Activated CD8-positive, alpha-beta T cell treated with anti-CD3 and anti-CD28 coated beads, Interleukin-2, amount 10 ng/mL, durations not matched to agents 7 days and 5 days (primary cell): ENCODE measurements around the gene MEN1. TPM values are rescaled to one million over a fixed set of nuclear protein-coding genes. Genes with fewer than 3 reads are reported as not detected.
A peak's percentile ranks its signal among the peaks of the same experiment; 100 is the strongest.

Experiments used
- ATAC-seq: fragments of 150-1000 bp; cut with Tn5 transposase; one replicate; pipeline ENCODE4 v1.10.0; 2021; ENCODE audit warnings: moderate library complexity
- CTCF ChIA-PET: fragments of 350-600 bp; sonication (Branson Sonifier 250); formaldehyde crosslinking; loops from one replicate; lab custom pipeline; 2021; ENCODE audit warnings: antibody characterized with exemption; lab: Charles Lee
- POLR2A ChIA-PET: fragments of 350-600 bp; sonication (Branson Sonifier 250); formaldehyde crosslinking; loops from one replicate; lab custom pipeline; 2021; ENCODE audit warnings: antibody characterized with exemption; lab: Charles Lee
- DNase-seq: peaks from one replicate; pipeline ENCODE4 v3.0.0-alpha.2; 2020
- H3K27ac Mint-ChIP-seq: one replicate; pipeline ENCODE4 v1.8.0; 2021; ENCODE audit warnings: mild to moderate bottlenecking, mixed read lengths
- H3K27me3 Mint-ChIP-seq: one replicate; pipeline ENCODE4 v1.8.0; 2021; ENCODE audit warnings: low read depth, mixed read lengths
- H3K36me3 Mint-ChIP-seq: one replicate; pipeline ENCODE4 v1.8.0; 2021; ENCODE audit warnings: low read depth, mixed read lengths
- H3K4me1 Mint-ChIP-seq: one replicate; pipeline ENCODE4 v1.8.0; 2021; ENCODE audit warnings: low read depth, mixed read lengths
- H3K4me3 Mint-ChIP-seq: one replicate; pipeline ENCODE4 v1.8.0; 2021; ENCODE audit warnings: mild to moderate bottlenecking, mixed read lengths
- H3K9me3 Mint-ChIP-seq: one replicate; pipeline ENCODE4 v1.8.0; 2022; ENCODE audit warnings: mixed read lengths; ENCODE audit not compliant: insufficient read depth
- total RNA-seq, 2 experiments: library from RNA; stranded (reverse); gene quantifications; one replicate each; pipeline ENCODE4 v1.2.3, GENCODE V29; 2021

MEN1 gene
- total RNA-seq, 2 experiments from 2014 or later = 32.9 to 34.0 TPM

GRCh38 chr11:64758330-64759079 lies 51.8 kb downstream of the MEN1 start:
- H3K4me1 Mint-ChIP-seq = peaks cover 42% of the 10 kb centered on the region
- H3K4me3 Mint-ChIP-seq = no peak overlapping the region
- CTCF ChIA-PET = interaction anchor here (2.3 to 7.4 kb wide), 2 partner anchors 9 to 12 kb away, joined by 6 to 149 read pairs; partner anchors contain the start of gene RASGRP2
- POLR2A ChIA-PET = interaction anchor here (1.4 to 2.1 kb wide), 2 partner anchors 11 to 20 kb away, joined by 4 to 14 read pairs; partner anchors contain the start of gene SF1
- H3K27ac Mint-ChIP-seq = no peak overlapping the region
- peaks cover 24% of the 10 kb centered on the region for H3K36me3 Mint-ChIP-seq
- H3K9me3 Mint-ChIP-seq = no peaks in the 10 kb centered on the region
- H3K27me3 Mint-ChIP-seq = no peaks in the 10 kb centered on the region
- DNase-seq (no peak), ATAC-seq (no peak)

GRCh38 chr11:64757549-64758329 lies 52.6 kb downstream of the MEN1 start:
- H3K27me3 Mint-ChIP-seq = no peaks in the 10 kb centered on the region
- CTCF ChIA-PET = interaction anchor here (1.3 to 2.3 kb wide), 2 partner anchors 10 kb away, joined by 6 read pairs; no protein-coding TSS in a partner anchor
- no peak for ATAC-seq
- H3K4me1 Mint-ChIP-seq = peaks cover 35% of the 10 kb centered on the region
- no peak for DNase-seq
- H3K9me3 Mint-ChIP-seq = no peaks in the 10 kb centered on the region
- H3K36me3 Mint-ChIP-seq = peaks cover 18% of the 10 kb centered on the region
- POLR2A ChIA-PET = interaction anchor here (0.7 to 1.6 kb wide), 3 partner anchors 10 to 13 kb away, joined by 3 to 4 read pairs (median 4); no protein-coding TSS in a partner anchor
- H3K4me3 Mint-ChIP-seq = no peak overlapping the region
- H3K27ac Mint-ChIP-seq = peak overlapping the region; percentile 26

- no peaks in the 10 kb centered on the region for H3K27me3 Mint-ChIP-seq
- ATAC-seq (no peak), DNase-seq (no peak)
- peaks cover 23% of the 10 kb centered on the region for H3K4me1 Mint-ChIP-seq
- peaks cover 4% of the 10 kb centered on the region for H3K36me3 Mint-ChIP-seq
- POLR2A ChIA-PET = interaction anchor here (0.9 to 1.3 kb wide), 2 partner anchors 11 to 17 kb away, joined by 3 to 5 read pairs; no protein-coding TSS in a partner anchor
- no peak overlapping the region for H3K4me3 Mint-ChIP-seq
- CTCF ChIA-PET = no interaction called here
- no peak overlapping the region for H3K27ac Mint-ChIP-seq
- no peaks in the 10 kb centered on the region for H3K9me3 Mint-ChIP-seq
These were observed 54.5 kb downstream of the MEN1 start for GRCh38 chr11:64755681-64756361.

- ChIA-PET CTCF (interaction anchor here (1.1 kb wide), 1 partner anchor 9 kb away, joined by 4 read pairs; no protein-coding TSS in a partner anchor), POLR2A (interaction anchor here (0.9 to 1.3 kb wide), 2 partner anchors 10 to 18 kb away, joined by 3 to 5 read pairs; no protein-coding TSS in a partner anchor)
- H3K9me3 Mint-ChIP-seq = no peaks in the 10 kb centered on the region
- H3K4me1 Mint-ChIP-seq = peaks cover 22% of the 10 kb centered on the region
- peaks cover 6% of the 10 kb centered on the region for H3K36me3 Mint-ChIP-seq
- no peaks in the 10 kb centered on the region for H3K27me3 Mint-ChIP-seq
- ATAC-seq (no peak), DNase-seq (no peak)
- H3K4me3 Mint-ChIP-seq = no peak overlapping the region
- H3K27ac Mint-ChIP-seq = no peak overlapping the region
These were observed 55.3 kb downstream of the MEN1 start for GRCh38 chr11:64754919-64755662.

GRCh38 chr11:64754124-64754918 lies 56.0 kb downstream of the MEN1 start:
- no peaks in the 10 kb centered on the region for H3K9me3 Mint-ChIP-seq
- CTCF ChIA-PET = interaction anchor here (1.1 kb wide), 1 partner anchor 9 kb away, joined by 4 read pairs; no protein-coding TSS in a partner anchor
- H3K27ac Mint-ChIP-seq = no peak overlapping the region
- H3K4me1 Mint-ChIP-seq = peaks cover 15% of the 10 kb centered on the region
- ATAC-seq (no peak), DNase-seq (no peak)
- no peaks in the 10 kb centered on the region for H3K27me3 Mint-ChIP-seq
- POLR2A ChIA-PET = interaction anchor here (0.5 to 1.3 kb wide), 2 partner anchors 9 to 18 kb away, joined by 3 read pairs; no protein-coding TSS in a partner anchor
- H3K4me3 Mint-ChIP-seq = no peak overlapping the region
- peaks cover 8% of the 10 kb centered on the region for H3K36me3 Mint-ChIP-seq

Other genes starting within 250 kb of the MEN1 start
- gene SLC22A12, start 219.3 kb downstream of the MEN1 start, total RNA-seq = not detected
- under 1 TPM; 0.13 to 0.34 TPM for gene NRXN2, start 87.4 kb downstream of the MEN1 start, total RNA-seq
- 100 to 1,000 TPM; 101 to 115 TPM for gene RASGRP2, start 66.4 kb downstream of the MEN1 start, total RNA-seq
- gene PYGM, start 50.6 kb downstream of the MEN1 start, total RNA-seq = 1 to 10 TPM; 2.9 to 4.7 TPM
- 100 to 1,000 TPM; 421 to 423 TPM for gene SF1, start 32.0 kb downstream of the MEN1 start, total RNA-seq
- gene MAP4K2, start 7.3 kb downstream of the MEN1 start, total RNA-seq = 10 to 100 TPM; 84.2 to 90.2 TPM
- 1 to 10 TPM in 1 of 2 experiments, under 1 TPM in 1; 0.61 to 1.2 TPM for gene CDC42BPG, start 34.1 kb upstream of the MEN1 start, total RNA-seq
- gene EHD1, start 68.1 kb upstream of the MEN1 start, total RNA-seq = 100 to 1,000 TPM; 145 to 150 TPM
- gene ATG2A, start 106.7 kb upstream of the MEN1 start, total RNA-seq = 10 to 100 TPM; 20.6 to 23.1 TPM
- gene PPP2R5B, start 114.1 kb upstream of the MEN1 start, total RNA-seq = 10 to 100 TPM; 13.7 to 14.0 TPM
- not detected for gene GPHA2, start 125.3 kb upstream of the MEN1 start, total RNA-seq
- gene MAJIN, start 161.6 kb upstream of the MEN1 start, total RNA-seq = not detected
- under 1 TPM; 0.50 to 0.99 TPM for gene BATF2, start 186.4 kb upstream of the MEN1 start, total RNA-seq
- gene ARL2, start 203.6 kb upstream of the MEN1 start, total RNA-seq = 10 to 100 TPM; 69.1 to 79.2 TPM
- 10 to 100 TPM; 21.2 to 25.7 TPM for gene SNX15, start 216.9 kb upstream of the MEN1 start, total RNA-seq
- gene SAC3D1, start 230.7 kb upstream of the MEN1 start, total RNA-seq = 10 to 100 TPM; 36.3 to 36.6 TPM
- gene NAALADL1, start 248.0 kb upstream of the MEN1 start, total RNA-seq = 1 to 10 TPM; 7.1 to 7.5 TPM